NCI-H510A treated with DMSO at 0.1 percent for 48 hours (cell line): ENCODE data around the gene SEMA5A.

Experiments
- DNase-seq: peaks from one replicate; lab custom pipeline; 2025; lab: John Stamatoyannopoulos, UW

Gene SEMA5A

DNA sequence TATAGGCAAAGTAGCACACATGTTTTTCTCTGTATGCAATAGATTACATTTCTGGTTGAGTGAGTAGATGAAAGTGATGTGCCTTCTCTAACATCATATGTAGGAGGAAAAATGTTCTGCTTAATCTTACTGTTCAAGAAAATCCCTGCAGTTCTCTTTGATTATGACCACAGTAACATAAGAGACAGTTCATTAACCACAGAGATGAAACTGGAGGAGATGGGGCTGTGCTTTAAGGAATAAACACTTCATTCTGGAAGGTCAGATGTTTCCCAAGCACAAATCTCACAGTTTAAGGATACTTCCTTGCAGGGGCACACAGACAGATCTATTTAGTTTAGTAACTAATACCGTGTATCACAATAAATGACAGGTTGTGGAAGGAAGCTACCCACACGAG, 150.2 kb downstream of the SEMA5A start:
- DNase-seq = no peak

GRCh38 chr5:9394221-9394620, 151.7 kb downstream of the SEMA5A start:
- DNase-seq = no peak

- DNase-seq = no peak
These were observed 153.2 kb downstream of the SEMA5A start for GRCh38 chr5:9392625-9393024.

DNA sequence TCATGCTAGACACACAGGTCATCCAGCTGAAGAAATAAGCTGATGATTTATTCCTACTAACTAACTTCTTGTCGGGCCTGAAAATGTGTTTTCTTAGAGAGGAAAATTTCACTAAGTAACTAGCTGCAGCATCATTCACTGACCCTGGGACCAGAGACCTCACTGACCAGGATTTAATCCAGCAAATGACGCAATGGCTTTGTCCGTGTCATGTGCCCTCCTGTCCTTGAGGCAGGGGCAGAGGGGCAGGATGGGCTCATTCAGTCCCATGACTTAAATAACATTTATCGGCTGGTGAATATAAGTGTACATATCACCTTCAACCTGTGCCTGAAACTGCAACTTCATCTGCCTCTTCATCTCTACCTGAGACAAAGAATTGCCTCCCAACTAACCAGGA, 154.8 kb downstream of the SEMA5A start:
- DNase-seq = no peak

DNA sequence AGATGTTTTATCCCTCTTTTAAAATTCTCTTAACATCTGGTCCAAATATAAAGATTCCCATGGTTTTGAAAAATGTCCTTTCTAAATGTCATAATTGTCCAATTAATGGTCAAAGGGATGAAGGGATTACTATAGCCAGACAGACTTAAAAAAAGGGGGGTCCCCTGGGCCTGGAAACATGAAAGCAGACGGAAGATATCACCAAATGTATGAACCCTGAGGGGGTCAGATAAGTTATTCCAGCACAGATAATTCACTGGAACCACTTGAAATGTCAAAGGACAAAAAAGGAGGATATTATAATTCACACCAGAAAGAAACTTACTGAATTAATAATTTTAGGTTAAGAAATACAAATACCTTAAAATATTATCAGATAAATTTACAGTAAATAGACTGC, 155.8 kb downstream of the SEMA5A start:
- no peak for DNase-seq

- DNase-seq = no peak
These were observed 156.8 kb downstream of the SEMA5A start for GRCh38 chr5:9388941-9389674.

DNA sequence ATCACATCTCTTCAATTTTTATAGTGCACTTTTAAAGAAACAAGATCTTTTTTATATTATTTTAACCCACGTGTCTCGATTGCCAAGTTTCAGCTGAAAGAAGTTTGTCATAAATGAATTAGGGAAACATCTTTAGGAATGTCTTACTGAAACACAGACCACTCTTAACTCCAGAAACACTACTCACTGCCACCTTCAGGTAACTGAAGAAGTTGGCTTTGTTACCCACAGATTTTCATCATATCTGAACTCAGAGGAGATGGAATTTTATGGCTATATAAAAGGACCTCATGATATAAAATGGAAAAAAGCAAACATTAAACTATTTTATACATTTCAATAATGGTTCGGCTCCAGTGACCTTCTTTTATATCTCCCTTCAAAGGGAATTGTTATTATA, 158.0 kb downstream of the SEMA5A start:
- no peak for DNase-seq

DNA sequence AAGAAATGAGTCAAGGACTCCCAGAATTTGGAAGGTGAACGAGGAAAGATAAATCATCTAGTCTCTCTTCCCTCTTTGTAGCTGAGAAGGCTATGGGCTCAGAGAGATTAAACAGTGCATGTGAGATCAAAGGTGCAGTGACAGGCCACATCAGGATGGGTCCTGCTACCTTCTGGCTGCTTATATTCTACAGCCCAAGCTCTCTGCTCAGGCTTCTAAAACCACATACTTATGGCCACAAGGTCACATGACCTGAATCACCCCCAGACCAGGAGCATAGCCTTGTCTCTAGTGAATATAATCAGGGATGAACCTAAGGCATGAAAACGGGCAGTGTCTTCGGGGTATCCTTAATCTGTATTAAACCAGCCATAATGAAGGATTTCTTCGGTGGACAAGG, 158.9 kb downstream of the SEMA5A start:
- DNase-seq = no peak

DNA sequence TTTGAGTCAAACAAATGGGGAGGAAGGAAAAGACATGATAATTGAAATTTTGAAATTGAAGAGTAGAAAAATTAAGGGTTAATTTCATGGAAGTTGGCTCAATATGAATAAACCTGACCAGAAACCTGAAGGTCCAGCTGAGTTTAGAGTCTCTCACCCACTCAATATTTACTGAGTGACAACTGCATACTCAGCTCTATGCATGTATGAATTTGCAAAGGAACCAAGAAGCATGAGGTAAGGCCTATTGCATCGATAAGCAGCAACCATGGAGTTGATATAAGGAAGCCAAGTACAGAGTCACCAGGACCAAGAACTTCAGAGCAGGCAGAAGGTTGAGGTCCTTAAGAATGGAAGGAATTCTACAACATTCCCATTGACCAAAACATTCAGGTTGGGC, 163.4 kb downstream of the SEMA5A start:
- no peak for DNase-seq

- DNase-seq = no peak
These were observed 164.4 kb downstream of the SEMA5A start for GRCh38 chr5:9381464-9381863.

- DNase-seq = no peak
These were observed 165.8 kb downstream of the SEMA5A start for GRCh38 chr5:9380109-9380508.

DNA sequence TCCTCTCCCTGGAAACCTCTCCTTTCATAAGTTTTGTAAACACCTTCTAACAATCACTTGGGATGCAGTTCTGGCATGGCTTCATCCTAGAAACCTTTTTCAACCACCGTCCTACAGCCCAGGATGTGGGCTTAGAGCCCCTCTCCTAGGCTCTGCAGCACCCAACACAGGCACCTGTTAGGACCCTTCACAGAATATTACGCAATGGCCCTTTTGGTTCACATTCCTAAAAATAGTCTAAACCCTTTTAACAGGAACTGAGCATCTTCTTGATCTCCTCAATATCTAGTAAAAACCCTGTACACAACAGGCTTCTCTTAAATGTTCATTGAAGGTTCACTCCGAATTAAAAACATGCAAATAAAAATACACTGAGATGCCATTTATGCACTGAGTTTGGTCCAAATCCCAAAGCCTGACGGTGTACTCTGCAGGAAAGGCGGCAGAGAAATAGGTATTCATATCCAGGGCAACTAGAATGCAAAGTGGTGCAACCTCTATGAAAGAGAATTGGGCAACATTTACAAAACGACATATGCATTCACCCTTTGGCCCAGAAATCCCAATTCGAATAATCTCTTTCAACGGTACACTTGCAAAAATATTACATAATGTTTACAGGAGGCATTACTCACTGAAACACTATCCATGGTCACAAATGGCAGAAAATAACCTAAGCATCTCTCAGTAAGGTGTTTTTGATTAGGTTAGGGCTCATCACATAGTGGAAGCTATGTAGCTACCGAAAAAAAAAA, 169.3 kb downstream of the SEMA5A start:
- no peak for DNase-seq

GRCh38 chr5:9375756-9376155, 170.1 kb downstream of the SEMA5A start:
- no peak for DNase-seq

DNA sequence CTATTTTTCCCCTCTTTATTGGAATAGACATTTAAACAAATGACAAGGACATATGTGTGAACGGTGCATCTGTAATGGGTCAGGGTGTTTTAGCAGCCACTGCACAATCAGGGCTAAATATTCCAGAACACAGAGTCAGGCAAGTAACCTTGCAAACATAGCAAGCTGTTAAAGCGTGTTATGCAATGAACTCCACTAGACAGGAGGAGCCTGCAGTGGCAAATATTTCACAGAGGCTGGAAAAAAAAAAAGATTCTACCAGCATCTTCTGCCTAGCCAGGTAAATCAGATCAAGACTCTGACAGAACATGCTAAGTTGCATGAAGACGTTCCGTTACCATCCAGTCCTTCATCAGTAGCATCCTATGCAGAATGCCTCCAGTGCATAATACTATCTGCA, 171.8 kb downstream of the SEMA5A start:
- DNase-seq = no peak

GRCh38 chr5:9373571-9373970, 172.3 kb downstream of the SEMA5A start:
- no peak for DNase-seq

DNA sequence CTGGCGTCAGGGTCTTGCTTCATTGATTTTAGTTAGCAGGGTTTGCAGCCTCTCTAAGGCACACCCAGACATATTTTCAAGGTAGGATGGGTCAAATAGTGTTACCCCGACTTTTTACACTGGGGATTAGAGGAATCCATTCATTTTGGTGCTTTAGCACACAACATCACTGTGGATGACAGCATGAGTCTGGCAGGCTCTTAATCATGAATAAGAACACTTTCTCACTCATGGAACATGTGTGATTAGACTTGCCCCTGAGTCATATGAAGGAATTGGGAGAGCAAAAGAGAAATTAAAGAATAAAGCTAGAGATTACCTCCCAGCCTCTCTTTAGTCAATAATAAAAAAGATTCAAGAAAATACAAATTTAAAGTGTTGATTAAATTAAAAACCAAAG, 175.6 kb downstream of the SEMA5A start:
- no peak for DNase-seq

- DNase-seq = no peak
These were observed 180.4 kb downstream of the SEMA5A start for GRCh38 chr5:9365512-9365911.

DNA sequence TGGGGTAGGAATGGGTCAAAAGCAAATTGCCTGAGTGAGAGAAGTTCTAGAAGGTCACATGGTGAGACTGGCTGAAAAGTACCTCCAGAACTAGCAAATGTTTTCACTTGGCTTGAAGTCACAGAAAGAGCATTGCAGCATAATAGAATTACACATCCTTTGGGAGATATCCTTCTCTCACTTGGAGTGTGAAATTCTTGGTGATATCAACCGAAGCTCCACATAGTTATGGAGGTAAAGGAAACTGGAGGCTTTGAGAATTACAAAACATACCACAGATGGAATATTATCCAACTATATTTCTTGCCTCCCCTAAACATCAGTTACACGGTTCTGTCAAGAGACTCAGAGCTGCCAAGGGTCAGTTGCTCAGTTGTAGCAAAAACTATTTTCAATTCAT, 182.4 kb downstream of the SEMA5A start:
- DNase-seq = no peak

DNA sequence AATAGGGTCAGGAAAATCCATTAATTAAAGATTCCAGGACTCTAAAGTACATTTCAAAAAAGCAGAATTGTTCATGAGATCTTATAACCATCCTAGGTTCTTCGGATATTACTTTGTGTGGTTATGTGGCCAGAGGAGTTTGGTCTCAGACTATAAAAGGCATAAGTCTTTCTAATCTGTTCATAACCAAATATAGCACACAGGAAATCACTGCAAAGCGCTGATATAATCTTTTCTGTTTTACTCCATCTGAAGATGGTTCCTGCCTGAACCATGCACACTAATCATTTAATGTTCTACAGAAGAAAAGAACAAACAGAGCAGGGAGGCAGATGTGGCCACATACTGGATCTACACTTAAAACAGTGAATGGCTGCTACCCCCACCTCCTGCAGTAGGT, 182.8 kb downstream of the SEMA5A start:
- no peak for DNase-seq

DNA sequence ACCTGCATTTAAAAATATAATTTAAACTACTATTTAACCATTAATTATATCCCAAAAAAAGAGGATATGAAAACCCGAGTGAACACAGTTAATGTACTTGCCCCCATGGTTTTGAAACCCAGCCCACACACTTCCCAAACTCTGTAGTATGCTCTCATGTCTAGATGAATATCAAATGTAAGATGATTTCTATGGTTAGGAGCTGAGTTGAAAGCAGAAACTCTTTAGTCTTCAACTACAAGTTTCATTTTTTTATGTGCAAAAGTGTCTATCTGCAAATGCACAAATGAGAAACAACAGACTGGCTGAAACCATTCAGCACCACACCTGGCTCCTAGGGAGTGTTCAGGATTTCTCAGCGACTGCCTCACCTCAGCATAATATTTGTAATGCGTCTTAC, 183.3 kb downstream of the SEMA5A start:
- no peak for DNase-seq

GRCh38 chr5:9361835-9362234, 184.0 kb downstream of the SEMA5A start:
- DNase-seq = no peak

- no peak for DNase-seq
These were observed 186.8 kb downstream of the SEMA5A start for GRCh38 chr5:9358961-9359685.

GRCh38 chr5:9356351-9356825, 189.5 kb downstream of the SEMA5A start:
- DNase-seq = no peak
